ENCODE data around the gene MINPP1.
"Not testable (repeated sequence)": the region's sequence is repeated elsewhere in the genome, so short reads cannot be mapped to it uniquely, and the experiment has no call there.

The MINPP1 gene

GRCh38 chr10:87575851-87576250 is 71.2 kb downstream of the MINPP1 start:
- DNase-seq (ENCODE audit: low read depth in 2 of 2): no peak

GRCh38 chr10:87578160-87578841 is 73.6 kb downstream of the MINPP1 start:
- DNase-seq (ENCODE audit: low read depth in 2 of 2): no peak

- no peak for DNase-seq (ENCODE audit: low read depth in 2 of 2)
Measured at GRCh38 chr10:87578842-87579401, 74.2 kb downstream of the MINPP1 start.

- DNase-seq (ENCODE audit: low read depth in 2 of 2): no peak
Measured at GRCh38 chr10:87579563-87579962, 74.9 kb downstream of the MINPP1 start.

GRCh38 chr10:87580016-87580415 is 75.3 kb downstream of the MINPP1 start:
- DNase-seq (ENCODE audit: low read depth in 2 of 2): no peak

- DNase-seq (ENCODE audit: low read depth in 2 of 2): no peak
Measured at GRCh38 chr10:87585565-87586514, 81.1 kb downstream of the MINPP1 start.

GRCh38 chr10:87589645-87590051 is 85.0 kb downstream of the MINPP1 start:
- DNase-seq (ENCODE audit: low read depth in 2 of 2): no peak

GRCh38 chr10:87590705-87591588 is 86.3 kb downstream of the MINPP1 start:
- no peak for DNase-seq (ENCODE audit: low read depth in 2 of 2)

- DNase-seq (ENCODE audit: low read depth in 2 of 2): no peak
Measured at GRCh38 chr10:87591589-87591886, 86.8 kb downstream of the MINPP1 start.

GRCh38 chr10:87592920-87593319 is 88.2 kb downstream of the MINPP1 start:
- not testable (repeated sequence) for DNase-seq (ENCODE audit: low read depth in 2 of 2)

GRCh38 chr10:87593702-87594101 is 89.0 kb downstream of the MINPP1 start:
- DNase-seq (ENCODE audit: low read depth in 2 of 2): no peak

- DNase-seq (ENCODE audit: low read depth in 2 of 2): no peak
Measured at GRCh38 chr10:87594181-87594580, 89.5 kb downstream of the MINPP1 start.

GRCh38 chr10:87594864-87595263 is 90.2 kb downstream of the MINPP1 start:
- DNase-seq (ENCODE audit: low read depth in 2 of 2): no peak

- DNase-seq (ENCODE audit: low read depth in 2 of 2): no peak
Measured at GRCh38 chr10:87596351-87596750, 91.7 kb downstream of the MINPP1 start.

- no peak for DNase-seq (ENCODE audit: low read depth in 2 of 2)
Measured at GRCh38 chr10:87598700-87599099, 94.0 kb downstream of the MINPP1 start.

- no peak for DNase-seq (ENCODE audit: low read depth in 2 of 2)
Measured at GRCh38 chr10:87600581-87600980, 95.9 kb downstream of the MINPP1 start.
